ENCODE measurements around the gene CHD2.

CHD2 gene

GRCh38 chr15:93018574-93018973, 118.5 kb downstream of the CHD2 start:
- no peak overlapping the region for H2BK120ac ChIP-seq (ENCODE audit: insufficient read depth, low read length, poor library complexity)
- H3K23ac ChIP-seq (ENCODE audit: low read length), result no peak overlapping the region
- no peak overlapping the region for H3K9ac ChIP-seq (ENCODE audit: low read length)
- no CpG with 5 or more reads among the region's 4 CpGs for whole genome bisulfite sequencing (ENCODE audit: extremely low coverage, insufficient coverage, insufficient read length)
- no peaks in the 10 kb centered on the region for H3K27me3 ChIP-seq (ENCODE audit: insufficient read depth, low read length)
- no peak overlapping the region for H3K27ac ChIP-seq (ENCODE audit: low read depth, low read length)
- no peak overlapping the region for H4K8ac ChIP-seq (ENCODE audit: low read depth, low read length)
- no peak overlapping the region for H3K4ac ChIP-seq (ENCODE audit: low read depth, low read length)
- H4K12ac ChIP-seq (ENCODE audit: low read depth, low read length), result no peak overlapping the region
- H3K18ac ChIP-seq (ENCODE audit: low read length), result no peak overlapping the region
- H2BK12ac ChIP-seq (ENCODE audit: low read length), result no peak overlapping the region
- no peak overlapping the region for H4K91ac ChIP-seq (ENCODE audit: low read depth, low read length)
- no peaks in the 10 kb centered on the region for H3K9me3 ChIP-seq (ENCODE audit: insufficient read depth, low read depth, low read length)
- DNase-seq, result peak; percentile 11 to 37
- H3K79me2 ChIP-seq (ENCODE audit: control insufficient read depth, insufficient read depth, low read length, poor library complexity), result no peaks in the 10 kb centered on the region
- no peak overlapping the region for H2BK5ac ChIP-seq (ENCODE audit: low read depth, low read length, poor library complexity)
- no peak overlapping the region for H2AK5ac ChIP-seq (ENCODE audit: low read length)
- H3K4me2 ChIP-seq (ENCODE audit: low read length), result no peak overlapping the region
- H3K36me3 ChIP-seq (ENCODE audit: control insufficient read depth in 1 of 2, insufficient read depth in 2 of 2, low read length in 2 of 2), result peaks cover 36 to 67% of the 10 kb centered on the region in 2 experiments
- no peaks in the 10 kb centered on the region for H3K79me1 ChIP-seq (ENCODE audit: low read length)
- H3K4me3 ChIP-seq (ENCODE audit: low read depth, low read length), result no peak overlapping the region
- no peaks in the 10 kb centered on the region for H3K4me1 ChIP-seq (ENCODE audit: control insufficient read depth in 1 of 2, insufficient read depth in 2 of 2, low read length in 2 of 2)
- no peak overlapping the region for H2AFZ ChIP-seq (ENCODE audit: insufficient read depth, low read length, poor library complexity)
- H3K14ac ChIP-seq (ENCODE audit: low read length), result no peak overlapping the region

GRCh38 chr15:93019090-93019489, 119.0 kb downstream of the CHD2 start:
- H3K18ac ChIP-seq (ENCODE audit: low read length), result no peak overlapping the region
- no peak overlapping the region for H4K12ac ChIP-seq (ENCODE audit: low read depth, low read length)
- no peak overlapping the region for H2AFZ ChIP-seq (ENCODE audit: insufficient read depth, low read length, poor library complexity)
- no peak overlapping the region for H4K8ac ChIP-seq (ENCODE audit: low read depth, low read length)
- H2BK5ac ChIP-seq (ENCODE audit: low read depth, low read length, poor library complexity), result no peak overlapping the region
- no peak overlapping the region for H2BK12ac ChIP-seq (ENCODE audit: low read length)
- H3K4me2 ChIP-seq (ENCODE audit: low read length), result no peak overlapping the region
- no peak overlapping the region for H3K9ac ChIP-seq (ENCODE audit: low read length)
- H3K27ac ChIP-seq (ENCODE audit: low read depth, low read length), result no peak overlapping the region
- no peak overlapping the region for H3K14ac ChIP-seq (ENCODE audit: low read length)
- H3K4me1 ChIP-seq (ENCODE audit: control insufficient read depth in 1 of 2, insufficient read depth in 2 of 2, low read length in 2 of 2), result no peaks in the 10 kb centered on the region
- H3K36me3 ChIP-seq (ENCODE audit: control insufficient read depth in 1 of 2, insufficient read depth in 2 of 2, low read length in 2 of 2), result peaks cover 34 to 65% of the 10 kb centered on the region in 2 experiments
- H4K91ac ChIP-seq (ENCODE audit: low read depth, low read length), result no peak overlapping the region
- H3K4me3 ChIP-seq (ENCODE audit: low read depth, low read length), result no peak overlapping the region
- DNase-seq, result no peak
- no peak overlapping the region for H3K23ac ChIP-seq (ENCODE audit: low read length)
- H2AK5ac ChIP-seq (ENCODE audit: low read length), result no peak overlapping the region
- no peaks in the 10 kb centered on the region for H3K9me3 ChIP-seq (ENCODE audit: insufficient read depth, low read depth, low read length)
- no peak overlapping the region for H2BK120ac ChIP-seq (ENCODE audit: insufficient read depth, low read length, poor library complexity)
- no peaks in the 10 kb centered on the region for H3K79me1 ChIP-seq (ENCODE audit: low read length)
- 100% methylated on average over 1 of the region's 7 CpGs for WGBS (ENCODE audit: extremely low coverage, insufficient coverage, insufficient read length)
- H3K4ac ChIP-seq (ENCODE audit: low read depth, low read length), result no peak overlapping the region
- H3K27me3 ChIP-seq (ENCODE audit: insufficient read depth, low read length), result no peaks in the 10 kb centered on the region
- H3K79me2 ChIP-seq (ENCODE audit: control insufficient read depth, insufficient read depth, low read length, poor library complexity), result no peaks in the 10 kb centered on the region

- no peak overlapping the region for H2BK12ac ChIP-seq (ENCODE audit: low read length)
- no peak overlapping the region for H4K8ac ChIP-seq (ENCODE audit: low read depth, low read length)
- no peak overlapping the region for H2BK5ac ChIP-seq (ENCODE audit: low read depth, low read length, poor library complexity)
- H3K23ac ChIP-seq (ENCODE audit: low read length), result no peak overlapping the region
- no peaks in the 10 kb centered on the region for H3K9me3 ChIP-seq (ENCODE audit: insufficient read depth, low read depth, low read length)
- H3K4me3 ChIP-seq (ENCODE audit: low read depth, low read length), result no peak overlapping the region
- H3K27ac ChIP-seq (ENCODE audit: low read depth, low read length), result no peak overlapping the region
- no peaks in the 10 kb centered on the region for H3K27me3 ChIP-seq (ENCODE audit: insufficient read depth, low read length)
- H3K36me3 ChIP-seq (ENCODE audit: control insufficient read depth in 1 of 2, insufficient read depth in 2 of 2, low read length in 2 of 2), result peaks cover 35 to 64% of the 10 kb centered on the region in 2 experiments
- no peak overlapping the region for H2AK5ac ChIP-seq (ENCODE audit: low read length)
- no peak overlapping the region for H3K9ac ChIP-seq (ENCODE audit: low read length)
- no peak overlapping the region for H4K12ac ChIP-seq (ENCODE audit: low read depth, low read length)
- no peaks in the 10 kb centered on the region for H3K79me1 ChIP-seq (ENCODE audit: low read length)
- H2BK120ac ChIP-seq (ENCODE audit: insufficient read depth, low read length, poor library complexity), result no peak overlapping the region
- no peak overlapping the region for H4K91ac ChIP-seq (ENCODE audit: low read depth, low read length)
- DNase-seq, result no peak
- no peaks in the 10 kb centered on the region for H3K79me2 ChIP-seq (ENCODE audit: control insufficient read depth, insufficient read depth, low read length, poor library complexity)
- WGBS (ENCODE audit: extremely low coverage, insufficient coverage, insufficient read length), result no CpG with 5 or more reads among the region's 10 CpGs
- H3K4me1 ChIP-seq (ENCODE audit: control insufficient read depth in 1 of 2, insufficient read depth in 2 of 2, low read length in 2 of 2), result no peaks in the 10 kb centered on the region
- H3K4ac ChIP-seq (ENCODE audit: low read depth, low read length), result no peak overlapping the region
- H3K14ac ChIP-seq (ENCODE audit: low read length), result no peak overlapping the region
- no peak overlapping the region for H2AFZ ChIP-seq (ENCODE audit: insufficient read depth, low read length, poor library complexity)
- H3K18ac ChIP-seq (ENCODE audit: low read length), result no peak overlapping the region
- H3K4me2 ChIP-seq (ENCODE audit: low read length), result no peak overlapping the region
Measured at GRCh38 chr15:93019971-93020370, 119.8 kb downstream of the CHD2 start.

- H3K36me3 ChIP-seq (ENCODE audit: control insufficient read depth in 1 of 2, insufficient read depth in 2 of 2, low read length in 2 of 2), result peaks cover 41 to 63% of the 10 kb centered on the region in 2 experiments
- no peak overlapping the region for H4K8ac ChIP-seq (ENCODE audit: low read depth, low read length)
- H3K23ac ChIP-seq (ENCODE audit: low read length), result no peak overlapping the region
- H3K4me1 ChIP-seq (ENCODE audit: control insufficient read depth in 1 of 2, insufficient read depth in 2 of 2, low read length in 2 of 2), result no peaks in the 10 kb centered on the region
- no peak overlapping the region for H3K4me2 ChIP-seq (ENCODE audit: low read length)
- H2BK120ac ChIP-seq (ENCODE audit: insufficient read depth, low read length, poor library complexity), result no peak overlapping the region
- H3K4ac ChIP-seq (ENCODE audit: low read depth, low read length), result no peak overlapping the region
- no peak overlapping the region for H2AK5ac ChIP-seq (ENCODE audit: low read length)
- H3K27ac ChIP-seq (ENCODE audit: low read depth, low read length), result no peak overlapping the region
- no peaks in the 10 kb centered on the region for H3K79me1 ChIP-seq (ENCODE audit: low read length)
- no peaks in the 10 kb centered on the region for H3K27me3 ChIP-seq (ENCODE audit: insufficient read depth, low read length)
- H2BK5ac ChIP-seq (ENCODE audit: low read depth, low read length, poor library complexity), result no peak overlapping the region
- DNase-seq, result no peak
- no peak overlapping the region for H4K12ac ChIP-seq (ENCODE audit: low read depth, low read length)
- no peak overlapping the region for H3K18ac ChIP-seq (ENCODE audit: low read length)
- H2BK12ac ChIP-seq (ENCODE audit: low read length), result no peak overlapping the region
- no peaks in the 10 kb centered on the region for H3K79me2 ChIP-seq (ENCODE audit: control insufficient read depth, insufficient read depth, low read length, poor library complexity)
- H3K4me3 ChIP-seq (ENCODE audit: low read depth, low read length), result no peak overlapping the region
- no CpG with 5 or more reads among the region's 3 CpGs for WGBS (ENCODE audit: extremely low coverage, insufficient coverage, insufficient read length)
- no peak overlapping the region for H2AFZ ChIP-seq (ENCODE audit: insufficient read depth, low read length, poor library complexity)
- no peak overlapping the region for H3K14ac ChIP-seq (ENCODE audit: low read length)
- H3K9ac ChIP-seq (ENCODE audit: low read length), result no peak overlapping the region
- no peak overlapping the region for H4K91ac ChIP-seq (ENCODE audit: low read depth, low read length)
- no peaks in the 10 kb centered on the region for H3K9me3 ChIP-seq (ENCODE audit: insufficient read depth, low read depth, low read length)
Measured at GRCh38 chr15:93020976-93021772, 121.0 kb downstream of the CHD2 start.

Measured in trophoblast cell (in vitro differentiated cells and primary cell).